ENCODE data around the gene PNMT. TPM values are rescaled to one million over a fixed set of nuclear protein-coding genes. Genes with fewer than 3 reads are reported as not detected.
A peak's percentile ranks its signal among the peaks of the same experiment; 100 is the strongest.

PNMT gene
- total RNA-seq, 1 experiment from 2014 or later = not detected

DNA sequence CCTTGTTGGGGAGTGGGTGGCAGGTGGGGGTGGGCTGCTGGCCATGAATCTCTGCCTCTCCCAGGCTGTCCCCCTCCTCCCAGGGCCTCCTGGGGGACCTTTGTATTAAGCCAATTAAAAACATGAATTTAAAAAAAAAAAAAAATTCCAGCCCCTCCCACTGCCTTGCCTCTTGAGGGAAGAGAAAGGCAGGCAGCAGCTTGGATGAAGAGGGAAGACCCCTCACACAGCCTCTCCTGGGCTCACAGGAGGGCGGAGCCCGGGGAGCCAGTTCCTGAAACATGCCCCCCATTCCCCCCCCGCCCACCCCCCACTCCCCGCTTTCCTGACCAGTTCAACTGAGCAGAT lies 4.9 kb upstream of the PNMT start:
- no peaks in the 10 kb centered on the region; the same call in 1 of the 2 replicates for H4K20me1 ChIP-seq (ENCODE audit: insufficient read depth, low read depth, low read length)
- H3K9me3 ChIP-seq (ENCODE audit: low read length) = no peaks in the 10 kb centered on the region
- H3K79me2 ChIP-seq (ENCODE audit: low read length) = no peaks in the 10 kb centered on the region
- H3K4me3 ChIP-seq (ENCODE audit: low read length) = no peak overlapping the region
- no peaks in the 10 kb centered on the region for H3K36me3 ChIP-seq (ENCODE audit: insufficient read depth, low read length)
- H3K27me3 ChIP-seq (ENCODE audit: low read length) = no peaks in the 10 kb centered on the region
- no peak overlapping the region for H3K27ac ChIP-seq (ENCODE audit: low read length)
- H3K4me2 ChIP-seq (ENCODE audit: low read depth, low read length, poor library complexity, severe bottlenecking) = no peak overlapping the region
- H3K9me2 ChIP-seq (replicated peaks; ENCODE audit: insufficient read depth, low read length) = no peaks in the 10 kb centered on the region
- no peak overlapping the region for H3K9ac ChIP-seq (ENCODE audit: low read length)
- no peak for DNase-seq
- peaks cover 17% of the 10 kb centered on the region for H3K4me1 ChIP-seq (ENCODE audit: low read length)
- H2AFZ ChIP-seq (ENCODE audit: low read length) = no peak overlapping the region

GRCh38 chr17:39663688-39664580 lies 4.3 kb upstream of the PNMT start:
- Histone ChIP-seq H3K79me2 (ENCODE audit: low read length) (no peaks in the 10 kb centered on the region), H3K27me3 (ENCODE audit: low read length) (no peaks in the 10 kb centered on the region), H3K36me3 (ENCODE audit: insufficient read depth, low read length) (no peaks in the 10 kb centered on the region), H3K4me3 (ENCODE audit: low read length) (no peak overlapping the region), H3K9ac (ENCODE audit: low read length) (no peak overlapping the region), H3K4me1 (ENCODE audit: low read length) (peaks cover 20% of the 10 kb centered on the region), H3K4me2 (ENCODE audit: low read depth, low read length, poor library complexity, severe bottlenecking) (no peak overlapping the region), H3K9me3 (ENCODE audit: low read length) (no peaks in the 10 kb centered on the region), H3K27ac (ENCODE audit: low read length) (no peak overlapping the region), H2AFZ (ENCODE audit: low read length) (no peak overlapping the region), H3K9me2 (replicated peaks; ENCODE audit: insufficient read depth, low read length) (no peaks in the 10 kb centered on the region), H4K20me1 (ENCODE audit: insufficient read depth, low read depth, low read length) (no peaks in the 10 kb centered on the region; the same call in 1 of the 2 replicates)
- no peak for DNase-seq

- H3K79me2 ChIP-seq (ENCODE audit: low read length) = no peaks in the 10 kb centered on the region
- no peaks in the 10 kb centered on the region for H3K27me3 ChIP-seq (ENCODE audit: low read length)
- peaks cover 18% of the 10 kb centered on the region for H3K4me1 ChIP-seq (ENCODE audit: low read length)
- no peaks in the 10 kb centered on the region for H3K36me3 ChIP-seq (ENCODE audit: insufficient read depth, low read length)
- H2AFZ ChIP-seq (ENCODE audit: low read length) = no peak within 1 kb of the TSS
- H3K9ac ChIP-seq (ENCODE audit: low read length) = no peak within 1 kb of the TSS
- no peak for DNase-seq
- H3K9me2 ChIP-seq (replicated peaks; ENCODE audit: insufficient read depth, low read length) = no peaks in the 10 kb centered on the region
- no peak within 1 kb of the TSS for H3K27ac ChIP-seq (ENCODE audit: low read length)
- no peak within 1 kb of the TSS for H3K4me3 ChIP-seq (ENCODE audit: low read length)
- no peak within 1 kb of the TSS for H3K4me2 ChIP-seq (ENCODE audit: low read depth, low read length, poor library complexity, severe bottlenecking)
- no peaks in the 10 kb centered on the region; the same call in 1 of the 2 replicates for H4K20me1 ChIP-seq (ENCODE audit: insufficient read depth, low read depth, low read length)
- H3K9me3 ChIP-seq (ENCODE audit: low read length) = no peaks in the 10 kb centered on the region
These were observed 3.4 kb upstream of the PNMT start, which contains the start of gene TCAP for GRCh38 chr17:39664581-39665561. Gene TCAP, plus strand, starts transcription at chr17:39665349. Its CDS starts 11 bp downstream, at chr17:39665360.

DNA sequence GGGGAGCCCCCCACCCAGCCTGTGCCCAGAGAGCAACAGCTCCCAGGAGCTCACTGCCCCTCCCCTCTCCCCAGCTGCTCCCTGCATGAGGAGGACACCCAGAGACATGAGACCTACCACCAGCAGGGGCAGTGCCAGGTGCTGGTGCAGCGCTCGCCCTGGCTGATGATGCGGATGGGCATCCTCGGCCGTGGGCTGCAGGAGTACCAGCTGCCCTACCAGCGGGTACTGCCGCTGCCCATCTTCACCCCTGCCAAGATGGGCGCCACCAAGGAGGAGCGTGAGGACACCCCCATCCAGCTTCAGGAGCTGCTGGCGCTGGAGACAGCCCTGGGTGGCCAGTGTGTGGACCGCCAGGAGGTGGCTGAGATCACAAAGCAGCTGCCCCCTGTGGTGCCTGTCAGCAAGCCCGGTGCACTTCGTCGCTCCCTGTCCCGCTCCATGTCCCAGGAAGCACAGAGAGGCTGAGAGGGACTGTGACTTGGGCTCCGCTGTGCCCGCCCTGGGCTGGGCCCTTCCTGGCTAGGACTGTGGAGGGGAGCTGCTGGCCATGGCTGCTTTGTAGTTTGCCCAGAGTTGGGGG lies 2.5 kb upstream of the PNMT start:
- Histone ChIP-seq H3K36me3 (ENCODE audit: insufficient read depth, low read length) (no peaks in the 10 kb centered on the region), H2AFZ (ENCODE audit: low read length) (no peak overlapping the region), H3K4me3 (ENCODE audit: low read length) (no peak overlapping the region), H3K79me2 (ENCODE audit: low read length) (no peaks in the 10 kb centered on the region), H3K4me1 (ENCODE audit: low read length) (peaks cover 18% of the 10 kb centered on the region), H3K9ac (ENCODE audit: low read length) (no peak overlapping the region), H3K27ac (ENCODE audit: low read length) (no peak overlapping the region), H3K27me3 (ENCODE audit: low read length) (no peaks in the 10 kb centered on the region), H3K9me2 (replicated peaks; ENCODE audit: insufficient read depth, low read length) (no peaks in the 10 kb centered on the region), H3K4me2 (ENCODE audit: low read depth, low read length, poor library complexity, severe bottlenecking) (no peak overlapping the region), H4K20me1 (ENCODE audit: insufficient read depth, low read depth, low read length) (no peaks in the 10 kb centered on the region; the same call in 1 of the 2 replicates), H3K9me3 (ENCODE audit: low read length) (no peaks in the 10 kb centered on the region)
- peak; percentile 61 for DNase-seq

DNA sequence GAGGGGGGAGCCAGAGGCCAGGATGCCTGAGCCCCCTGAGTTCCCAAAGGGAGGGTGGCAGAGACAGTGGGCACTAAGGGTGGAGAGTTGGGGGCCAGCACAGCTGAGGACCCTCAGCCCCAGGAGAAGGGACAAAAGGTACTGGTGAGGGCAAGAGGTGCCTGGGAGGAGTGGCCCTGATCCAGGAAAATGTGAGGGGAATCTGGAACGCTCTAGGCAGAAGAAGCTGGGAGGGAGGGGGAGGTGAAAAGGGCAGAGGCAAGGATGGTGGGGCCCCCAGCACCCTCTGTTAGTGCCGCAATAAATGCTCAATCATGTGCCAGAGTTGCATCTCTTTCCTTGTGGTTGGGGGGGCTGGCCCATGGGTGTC lies 2.0 kb upstream of the PNMT start:
- Histone ChIP-seq H3K4me2 (ENCODE audit: low read depth, low read length, poor library complexity, severe bottlenecking) (no peak overlapping the region), H3K4me1 (ENCODE audit: low read length) (peaks cover 18% of the 10 kb centered on the region), H3K27me3 (ENCODE audit: low read length) (no peaks in the 10 kb centered on the region), H3K9me2 (replicated peaks; ENCODE audit: insufficient read depth, low read length) (no peaks in the 10 kb centered on the region), H3K27ac (ENCODE audit: low read length) (no peak overlapping the region), H3K4me3 (ENCODE audit: low read length) (no peak overlapping the region), H2AFZ (ENCODE audit: low read length) (no peak overlapping the region), H3K9ac (ENCODE audit: low read length) (no peak overlapping the region), H3K9me3 (ENCODE audit: low read length) (no peaks in the 10 kb centered on the region), H3K79me2 (ENCODE audit: low read length) (no peaks in the 10 kb centered on the region), H4K20me1 (ENCODE audit: insufficient read depth, low read depth, low read length) (no peaks in the 10 kb centered on the region; the same call in 1 of the 2 replicates), H3K36me3 (ENCODE audit: insufficient read depth, low read length) (no peaks in the 10 kb centered on the region)
- no peak for DNase-seq

DNA sequence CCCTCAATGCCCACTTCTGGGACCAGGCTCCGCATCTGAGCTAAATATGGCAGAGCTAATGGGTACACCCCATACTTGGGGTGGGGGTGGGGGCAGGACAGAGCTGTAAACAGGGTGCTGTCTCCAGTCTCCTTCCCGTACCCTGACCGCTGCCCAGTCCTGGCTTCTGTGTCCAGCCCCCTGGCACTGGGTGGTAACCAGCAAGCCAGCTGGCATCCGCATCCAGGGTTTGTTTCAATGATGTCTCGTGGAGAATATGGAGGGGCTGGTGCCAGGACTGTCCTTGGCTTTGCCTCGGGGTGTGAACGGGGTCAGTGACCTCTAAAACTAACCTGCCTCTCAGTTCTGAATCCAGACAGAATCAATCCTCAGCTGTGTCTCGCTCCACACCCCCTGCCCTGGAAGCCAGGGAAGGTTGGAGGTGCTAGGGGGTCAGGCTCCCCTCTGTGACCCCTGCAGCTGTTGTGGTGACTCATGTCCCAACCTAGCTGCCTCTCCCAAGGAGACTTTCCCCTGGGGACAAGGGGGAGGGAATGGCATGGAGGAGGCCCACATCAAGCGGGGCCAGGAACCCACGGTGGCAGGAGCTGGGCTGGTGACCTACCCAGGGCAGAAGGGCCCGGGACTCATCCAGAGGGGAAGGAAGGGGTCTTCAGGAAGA lies 1.5 kb upstream of the PNMT start:
- Histone ChIP-seq H2AFZ (ENCODE audit: low read length) (no peak overlapping the region), H3K36me3 (ENCODE audit: insufficient read depth, low read length) (no peaks in the 10 kb centered on the region), H3K4me3 (ENCODE audit: low read length) (no peak overlapping the region), H4K20me1 (ENCODE audit: insufficient read depth, low read depth, low read length) (no peaks in the 10 kb centered on the region; the same call in 1 of the 2 replicates), H3K4me2 (ENCODE audit: low read depth, low read length, poor library complexity, severe bottlenecking) (no peak overlapping the region), H3K9ac (ENCODE audit: low read length) (no peak overlapping the region), H3K9me2 (replicated peaks; ENCODE audit: insufficient read depth, low read length) (no peaks in the 10 kb centered on the region), H3K9me3 (ENCODE audit: low read length) (no peaks in the 10 kb centered on the region), H3K27ac (ENCODE audit: low read length) (no peak overlapping the region), H3K79me2 (ENCODE audit: low read length) (no peaks in the 10 kb centered on the region), H3K27me3 (ENCODE audit: low read length) (no peaks in the 10 kb centered on the region), H3K4me1 (ENCODE audit: low read length) (peaks cover 19% of the 10 kb centered on the region)
- no peak for DNase-seq

DNA sequence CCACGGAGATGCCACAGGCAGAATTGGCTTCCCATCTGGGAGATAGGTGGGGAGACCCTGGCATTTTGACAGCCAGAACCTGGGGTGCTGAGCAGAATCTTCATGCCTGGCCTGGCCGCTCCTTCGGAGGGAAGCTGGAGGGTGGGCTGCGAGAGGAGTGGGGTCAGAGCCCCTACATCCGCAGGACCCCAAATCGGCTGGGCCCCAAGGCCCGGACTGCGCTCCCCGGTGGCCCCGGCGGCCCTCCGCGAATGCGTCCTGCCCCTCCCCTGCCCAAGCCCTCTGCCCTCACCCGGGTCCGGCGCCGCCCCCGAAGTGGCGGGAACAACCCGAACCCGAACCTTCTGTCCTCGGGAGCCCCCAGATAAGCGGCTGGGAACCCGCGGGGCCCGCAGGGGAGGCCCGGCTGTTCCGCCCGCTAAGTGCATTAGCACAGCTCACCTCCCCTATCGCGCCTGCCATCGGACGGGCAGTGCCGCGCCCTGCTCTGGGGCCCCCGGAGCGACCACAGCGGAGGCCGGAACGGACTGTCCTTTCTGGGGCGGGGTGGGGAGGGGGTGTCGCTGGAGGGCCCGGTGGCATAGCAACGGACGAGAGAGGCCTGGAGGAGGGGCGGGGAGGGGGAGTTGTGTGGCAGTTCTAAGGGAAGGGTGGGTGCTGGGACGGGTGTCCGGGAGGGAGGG lies 850 bp upstream of the PNMT start:
- Histone ChIP-seq H3K4me1 (ENCODE audit: low read length) (peaks cover 25% of the 10 kb centered on the region), H3K36me3 (ENCODE audit: insufficient read depth, low read length) (no peaks in the 10 kb centered on the region), H3K9me2 (replicated peaks; ENCODE audit: insufficient read depth, low read length) (no peaks in the 10 kb centered on the region), H3K4me3 (ENCODE audit: low read length) (peak overlapping the region; percentile 66; the same call in 1 of the 2 replicates), H3K4me2 (ENCODE audit: low read depth, low read length, poor library complexity, severe bottlenecking) (peak overlapping the region; percentile 58), H3K9ac (ENCODE audit: low read length) (peak overlapping the region; percentile 66), H3K9me3 (ENCODE audit: low read length) (no peaks in the 10 kb centered on the region), H2AFZ (ENCODE audit: low read length) (no peak overlapping the region), H4K20me1 (ENCODE audit: insufficient read depth, low read depth, low read length) (no peaks in the 10 kb centered on the region; the same call in 1 of the 2 replicates), H3K27me3 (ENCODE audit: low read length) (no peaks in the 10 kb centered on the region), H3K79me2 (ENCODE audit: low read length) (no peaks in the 10 kb centered on the region), H3K27ac (ENCODE audit: low read length) (no peak overlapping the region)
- peak; percentile 55 for DNase-seq

Data from Karpas-422 (cell line).